ENCODE results near the gene CDH11.

The CDH11 gene

GRCh38 chr16:64924086-64924485, 197.8 kb downstream of the CDH11 start:
- DNase-seq (ENCODE audit: low read depth in 2 of 3, low spot score in 2 of 3): no peak

DNA sequence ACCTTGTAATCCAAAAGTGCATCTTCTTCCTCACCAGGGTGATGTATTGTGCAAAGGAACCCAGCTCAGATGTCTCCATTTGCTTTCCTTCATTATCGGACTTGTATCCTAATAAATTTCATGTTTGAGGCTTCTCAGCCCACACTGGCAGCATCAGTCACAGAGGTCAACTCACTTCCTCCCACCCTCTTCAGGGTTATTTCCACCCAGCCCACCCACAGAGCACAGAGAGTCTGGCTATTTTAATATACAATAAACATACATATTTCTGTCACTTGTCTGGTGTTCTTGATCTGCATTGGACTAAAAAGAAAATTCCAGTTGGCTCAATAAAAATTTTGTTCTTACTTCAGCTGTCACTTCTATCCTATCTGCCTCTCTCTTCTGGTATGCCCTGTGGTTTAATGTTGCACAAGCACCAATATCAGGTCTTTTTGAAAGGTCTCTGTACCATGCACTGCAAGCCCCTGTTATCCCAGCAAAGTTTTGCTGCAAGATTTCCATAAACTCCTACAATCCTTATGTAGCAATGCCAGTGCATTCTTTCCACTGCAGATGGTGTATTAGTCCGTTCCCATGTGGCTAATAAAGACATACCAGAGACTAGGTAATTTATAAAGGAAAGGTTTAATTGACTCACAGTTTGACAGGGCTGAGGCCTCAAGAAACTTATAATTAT, 201.8 kb downstream of the CDH11 start:
- no peak for DNase-seq (ENCODE audit: low read depth in 2 of 3, low spot score in 2 of 3)

GRCh38 chr16:64919141-64919540, 202.7 kb downstream of the CDH11 start:
- no peak for DNase-seq (ENCODE audit: low read depth in 2 of 3, low spot score in 2 of 3)

DNA sequence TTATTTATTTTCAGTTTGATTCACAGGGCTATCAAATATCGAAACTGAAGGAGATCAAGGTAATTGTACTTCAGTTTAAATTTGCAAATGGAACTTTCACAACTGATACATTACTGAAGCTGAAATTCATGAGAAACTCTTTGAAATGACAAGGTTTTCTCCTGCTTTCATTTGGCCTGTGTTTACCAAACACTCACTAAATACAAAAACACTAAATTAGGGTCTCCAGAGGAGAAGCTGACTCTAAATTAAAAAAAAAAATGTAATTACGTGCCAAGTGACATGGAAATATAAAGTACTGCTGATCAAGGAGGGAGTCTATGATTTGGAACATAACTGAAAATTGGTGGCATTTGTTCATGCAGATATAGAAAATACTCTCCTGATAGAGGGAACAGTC, 205.8 kb downstream of the CDH11 start:
- no peak for DNase-seq (ENCODE audit: low read depth in 2 of 3, low spot score in 2 of 3)

- DNase-seq (ENCODE audit: low read depth in 2 of 3, low spot score in 2 of 3): no peak
Measured at GRCh38 chr16:64910356-64910755, 211.5 kb downstream of the CDH11 start.

- no peak for DNase-seq (ENCODE audit: low read depth in 2 of 3, low spot score in 2 of 3)
Measured at GRCh38 chr16:64907844-64908243, 214.0 kb downstream of the CDH11 start.

DNA sequence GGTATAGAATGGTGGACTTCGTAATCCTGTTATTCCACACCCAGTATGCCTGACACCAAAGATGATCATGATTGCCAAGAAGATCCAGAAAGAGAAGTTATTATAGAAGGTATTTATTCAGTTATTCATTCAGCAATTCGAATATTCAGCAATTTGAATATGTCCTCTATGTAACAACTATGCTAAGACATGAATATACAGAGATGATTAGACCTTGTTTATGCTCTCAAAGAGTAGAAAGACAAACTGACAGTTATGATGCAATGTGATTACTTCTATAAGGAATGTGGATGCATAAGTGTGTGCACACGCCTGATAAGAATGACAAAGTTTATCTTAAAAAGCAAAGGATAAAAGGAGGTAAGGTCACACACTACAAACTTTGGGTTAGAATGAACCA, 218.1 kb downstream of the CDH11 start:
- DNase-seq (ENCODE audit: low read depth in 2 of 3, low spot score in 2 of 3): no peak

DNA sequence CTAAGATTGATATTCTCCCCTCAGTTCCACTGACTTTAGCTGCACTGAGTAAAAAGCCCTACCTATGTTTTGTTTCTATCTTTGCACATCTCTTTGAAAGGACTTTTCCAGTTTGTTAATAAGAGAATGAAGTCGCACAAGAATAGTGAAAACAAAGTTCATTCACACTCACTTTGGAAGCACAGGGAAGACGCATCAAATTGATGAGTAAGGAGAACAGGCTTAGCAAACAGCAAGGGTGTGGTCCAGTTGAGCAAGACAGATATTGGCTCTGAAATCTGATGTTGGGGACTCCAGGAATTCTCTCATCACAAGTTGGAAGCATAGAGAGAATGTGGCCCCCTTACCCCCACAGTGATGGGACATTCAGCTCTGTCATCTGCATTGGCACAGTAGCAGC, 221.3 kb downstream of the CDH11 start:
- DNase-seq (ENCODE audit: low read depth in 2 of 3, low spot score in 2 of 3): no peak

DNA sequence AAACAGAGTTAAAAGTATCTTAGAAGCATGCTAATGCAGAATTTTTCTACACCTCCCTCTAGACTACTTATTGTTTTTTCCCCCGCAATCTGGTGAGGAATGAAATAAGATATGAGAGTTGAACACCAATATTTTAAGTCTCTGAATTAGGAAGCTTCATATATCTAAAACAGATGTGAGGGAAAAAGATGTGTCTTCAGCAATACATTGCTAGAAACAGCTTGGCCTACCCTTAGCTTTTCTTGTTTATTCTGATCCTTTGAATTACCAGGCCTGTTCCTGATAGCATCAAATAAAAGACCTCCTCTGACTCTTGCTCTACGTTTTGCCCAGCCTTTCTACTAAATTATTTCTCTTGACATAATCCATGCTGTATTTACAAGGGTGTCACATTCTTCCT, 221.8 kb downstream of the CDH11 start:
- DNase-seq (ENCODE audit: low read depth in 2 of 3, low spot score in 2 of 3): no peak

DNA sequence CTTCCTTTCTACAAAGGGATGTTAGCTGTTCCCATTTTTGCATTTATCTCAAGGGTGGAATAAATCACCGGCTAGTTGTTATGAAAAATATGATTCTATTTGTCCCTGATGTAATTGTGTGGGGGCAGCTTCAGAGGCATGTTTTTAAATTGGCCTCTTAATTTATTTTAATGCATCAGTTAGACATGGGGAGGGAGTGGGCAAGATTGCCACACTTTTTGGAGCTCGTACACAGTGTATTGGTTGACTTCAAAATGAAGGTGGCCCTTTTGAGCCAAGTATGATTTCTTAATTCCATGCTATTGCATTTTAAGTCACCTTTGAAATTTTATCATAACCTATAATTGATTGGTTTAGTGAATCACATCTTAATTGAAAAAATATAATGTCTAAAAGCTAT, 223.7 kb downstream of the CDH11 start:
- no peak for DNase-seq (ENCODE audit: low read depth in 2 of 3, low spot score in 2 of 3)
